OCI-LY7 (cell line): ENCODE data around the gene PRSS50.

ENCODE experiments used
- CTCF ChIP-seq: fragments of 200-600 bp; sonication (generic); conservative IDR thresholded peaks from 2 replicates; pipeline ENCODE4 v1.5.1; 2014; ENCODE audit warnings: mild to moderate bottlenecking, antibody characterized with exemption, low read length, moderate library complexity, mixed read lengths
- EZH2phosphoT487 ChIP-seq: fragments of 200-600 bp; sonication (generic); IDR thresholded peaks from 2 replicates; pipeline ENCODE4 v1.6.1; 2018; ENCODE audit warnings: low read depth, borderline replicate concordance, mild to moderate bottlenecking, mixed run types, antibody characterized with exemption, low read length, moderate library complexity, mixed read lengths

GRCh38 chr3:46667061-46667621, 50.5 kb downstream of the PRSS50 start:
- TF ChIP-seq CTCF (no peak), EZH2phosphoT487 (no peak)
